NK-92 treated with Interleukin-12 subunit alpha and Interleukin-12 subunit beta, amount 100 ng/mL, for 24 hours (cell line): ENCODE measurements around the gene CACNA1C.

Source experiments
- DNase-seq: peaks from one replicate; lab custom pipeline; 2025; lab: John Stamatoyannopoulos, UW

The CACNA1C gene

GRCh38 chr12:2649201-2650030 is 596.6 kb downstream of the CACNA1C start:
- no peak for DNase-seq

- DNase-seq, result no peak
Observed at GRCh38 chr12:2650261-2651067, 597.7 kb downstream of the CACNA1C start.

- DNase-seq, result no peak
Observed at GRCh38 chr12:2651068-2651965, 598.5 kb downstream of the CACNA1C start.

GRCh38 chr12:2652011-2652400 is 599.2 kb downstream of the CACNA1C start:
- no peak for DNase-seq

- no peak for DNase-seq
Observed at GRCh38 chr12:2652401-2653081, 599.8 kb downstream of the CACNA1C start.

GRCh38 chr12:2653461-2653965 is 600.7 kb downstream of the CACNA1C start:
- DNase-seq, result no peak

GRCh38 chr12:2654311-2654710 is 601.5 kb downstream of the CACNA1C start:
- DNase-seq, result no peak

GRCh38 chr12:2654741-2655140 is 602.0 kb downstream of the CACNA1C start:
- DNase-seq, result no peak

- DNase-seq, result no peak
Observed at GRCh38 chr12:2662524-2662923, 609.7 kb downstream of the CACNA1C start.

GRCh38 chr12:2664721-2665577 is 612.2 kb downstream of the CACNA1C start:
- no peak for DNase-seq

GRCh38 chr12:2666411-2666810 is 613.6 kb downstream of the CACNA1C start:
- DNase-seq, result no peak

- DNase-seq, result no peak
Observed at GRCh38 chr12:2666846-2667245, 614.1 kb downstream of the CACNA1C start.

- no peak for DNase-seq
Observed at GRCh38 chr12:2667716-2668440, 615.1 kb downstream of the CACNA1C start.

- DNase-seq, result no peak
Observed at GRCh38 chr12:2668816-2669215, 616.0 kb downstream of the CACNA1C start.

- DNase-seq, result no peak
Observed at GRCh38 chr12:2669560-2669959, 616.8 kb downstream of the CACNA1C start.

- DNase-seq, result no peak
Observed at GRCh38 chr12:2672863-2673262, 620.1 kb downstream of the CACNA1C start.

GRCh38 chr12:2673966-2674810 is 621.4 kb downstream of the CACNA1C start:
- DNase-seq, result no peak

- DNase-seq, result no peak
Observed at GRCh38 chr12:2675776-2676175, 623.0 kb downstream of the CACNA1C start.
